Ovary (tissue), 3 donors: ENCODE measurements around the gene LAMB1.

Experiments used
- CTCF ChIP-seq, 3 donors: fragments of 450-650 bp in 2 of 3; fragments of 200-600 bp in 1 of 3; IDR thresholded peaks; one replicate each; pipeline versions ENCODE4 v1.5.1 to v1.8.0; 2016 to 2022; ENCODE audit warnings: antibody characterized with exemption in 3 of 3, mild to moderate bottlenecking in 1 of 3
- EP300 ChIP-seq: sonication (generic); formaldehyde crosslinking; IDR thresholded peaks from one replicate; pipeline ENCODE4 v1.6.1; 2017; ENCODE audit warnings: antibody characterized with exemption
- POLR2A ChIP-seq: fragments of 450-650 bp; IDR thresholded peaks from one replicate; pipeline ENCODE4 v1.6.1; 2017; ENCODE audit warnings: antibody characterized with exemption, mild to moderate bottlenecking, moderate library complexity
- donor health status: DM: no; HTN: no; CAD: no.

GRCh38 chr7:108007762-108008161, 4.8 kb upstream of the LAMB1 start:
- TF ChIP-seq CTCF (IDR thresholded peaks at IDR 0.05): no peak
- no peak for TF ChIP-seq EP300
- no peak for TF ChIP-seq POLR2A
